ENCODE measurements around the gene SAT1. TPM values are rescaled to one million over a fixed set of nuclear protein-coding genes. Genes with fewer than 3 reads are reported as not detected.

The SAT1 gene
- total and polyA plus RNA-seq, 2 of the 13 experiments (the other 11 are each of a cell fraction or from before 2014, with no cell fraction given) = 216 to 1,243 TPM

DNA sequence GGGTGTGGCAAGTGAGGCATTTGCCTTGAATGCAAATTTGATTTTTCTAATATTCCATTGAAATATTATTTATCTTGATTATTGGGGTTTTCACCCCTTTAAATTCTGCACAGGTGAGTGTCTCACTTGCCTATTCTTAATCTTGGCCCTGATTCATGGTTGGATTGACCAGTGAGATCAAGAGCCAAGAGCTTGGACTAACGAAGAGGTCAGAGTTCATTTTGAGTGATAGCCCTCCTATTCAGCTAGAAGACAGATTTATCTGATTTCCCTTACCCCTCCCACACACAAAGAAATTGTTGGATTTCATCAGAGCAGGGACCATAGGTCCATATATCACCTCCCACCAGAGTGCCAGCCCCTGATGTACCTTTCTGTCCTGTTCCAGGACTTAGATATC is 28.3 kb upstream of the SAT1 start (continued):
- TF ChIP-seq ZNF318 (CRISPR knock-in tag; IDR thresholded peaks at IDR 0.05) (no peak), ZHX1 (CRISPR knock-in tag; IDR thresholded peaks at IDR 0.05; ENCODE audit: low read depth) (no peak), ZNF724P (CRISPR knock-in tag; IDR thresholded peaks at IDR 0.05; ENCODE audit: borderline replicate concordance) (no peak), SIN3A (IDR thresholded peaks at IDR 0.05; ENCODE audit: borderline replicate concordance, low read depth, low read length) (no peak)
- TF ChIP-seq, protein P1, sequence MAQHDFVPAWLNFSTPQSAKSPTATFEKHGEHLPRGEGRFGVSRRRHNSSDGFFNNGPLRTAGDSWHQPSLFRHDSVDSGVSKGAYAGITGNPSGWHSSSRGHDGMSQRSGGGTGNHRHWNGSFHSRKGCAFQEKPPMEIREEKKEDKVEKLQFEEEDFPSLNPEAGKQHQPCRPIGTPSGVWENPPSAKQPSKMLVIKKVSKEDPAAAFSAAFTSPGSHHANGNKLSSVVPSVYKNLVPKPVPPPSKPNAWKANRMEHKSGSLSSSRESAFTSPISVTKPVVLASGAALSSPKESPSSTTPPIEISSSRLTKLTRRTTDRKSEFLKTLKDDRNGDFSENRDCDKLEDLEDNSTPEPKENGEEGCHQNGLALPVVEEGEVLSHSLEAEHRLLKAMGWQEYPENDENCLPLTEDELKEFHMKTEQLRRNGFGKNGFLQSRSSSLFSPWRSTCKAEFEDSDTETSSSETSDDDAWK (CRISPR knock-in tag; IDR thresholded peaks at IDR 0.05) = no peak

All from HepG2 (cell line).